Esophagus squamous epithelium (tissue), 4 donors: Measurements from ENCODE around the gene TNS1.

Experiments
- CTCF ChIP-seq, 6 experiments: fragments of 450-650 bp in 4 of 6; fragments of 200-600 bp in 2 of 6; sonication (generic) in 2 of 6; IDR thresholded peaks; one replicate each; pipeline ENCODE4 v1.5.1; 2016 to 2019; ENCODE audit warnings: antibody characterized with exemption in 6 of 6, mild to moderate bottlenecking in 4 of 6, moderate library complexity in 4 of 6
- POLR2A ChIP-seq, 4 donors: fragments of 450-650 bp; IDR thresholded peaks; one replicate each; pipeline ENCODE4 v1.6.1; 2017; ENCODE audit warnings: antibody characterized with exemption in 4 of 4, mild to moderate bottlenecking in 4 of 4, moderate library complexity in 3 of 4

GRCh38 chr2:217928324-217929181, 74.2 kb downstream of the TNS1 start:
- TF ChIP-seq CTCF (IDR thresholded peaks at IDR 0.05) (no peak), POLR2A (IDR thresholded peaks at IDR 0.05) (peak in 1 of 4 donors; percentile 36)
